ENCODE data around the gene C5. TPM values are rescaled to one million over a fixed set of nuclear protein-coding genes. Genes with fewer than 3 reads are reported as not detected.

Gene C5
- total RNA-seq, 3 donors from 2014 or later (not counting 1 experiment from before 2014, with no cell fraction given) = 1.5 to 2.0 (median 1.5) TPM

GRCh38 chr9:120922404-120923195 is 127.5 kb downstream of the C5 start:
- Mint-ChIP-seq H3K36me3 (no peaks in the 10 kb centered on the region), H3K9me3 (no peaks in the 10 kb centered on the region), H3K4me3 (peak overlapping the region; percentile 28), H3K27ac (peak overlapping the region in 1 of 2 donors; percentile 99), H3K4me1 (peaks cover 71 to 73% of the 10 kb centered on the region in 2 donors), H3K27me3 (ENCODE audit: low read depth in 2 of 2) (no peaks in the 10 kb centered on the region)
- no peak overlapping the region for H3K4me3 ChIP-seq (ENCODE audit: low read length)
- peaks cover 91% of the 10 kb centered on the region for H3K4me1 ChIP-seq (ENCODE audit: control insufficient read depth, insufficient read depth, low read length)
- peak overlapping the region; percentile 6 for H3K27ac ChIP-seq (ENCODE audit: low read length)
- TF ChIP-seq CTCF (IDR thresholded peaks at IDR 0.05) = no peak
- intact Hi-C loops (cut with micrococcal nuclease) = no loop called here
- H3K27me3 ChIP-seq (ENCODE audit: control insufficient read depth, insufficient read depth, low read length) = no peaks in the 10 kb centered on the region
- DNase-seq (peak in 1 of 2 donors; percentile 10), ATAC-seq (no peak)
- H3K36me3 ChIP-seq (ENCODE audit: control insufficient read depth, insufficient read depth, low read length) = peaks cover 23% of the 10 kb centered on the region
- H3K9me3 ChIP-seq (ENCODE audit: control insufficient read depth, insufficient read depth, low read length) = no peaks in the 10 kb centered on the region
- 65% methylated on average over 5 of the region's 7 CpGs for WGBS (ENCODE audit: insufficient coverage)

- Histone ChIP-seq H3K4me1 (ENCODE audit: control insufficient read depth, insufficient read depth, low read length) (peaks cover 86% of the 10 kb centered on the region), H3K36me3 (ENCODE audit: control insufficient read depth, insufficient read depth, low read length) (peaks cover 26% of the 10 kb centered on the region), H3K9me3 (ENCODE audit: control insufficient read depth, insufficient read depth, low read length) (no peaks in the 10 kb centered on the region), H3K27ac (ENCODE audit: low read length) (no peak overlapping the region), H3K4me3 (ENCODE audit: low read length) (no peak overlapping the region), H3K27me3 (ENCODE audit: control insufficient read depth, insufficient read depth, low read length) (no peaks in the 10 kb centered on the region)
- ATAC-seq = no peak
- H3K9me3 Mint-ChIP-seq = no peaks in the 10 kb centered on the region
- H3K4me3 Mint-ChIP-seq = peak overlapping the region; percentile 28
- peaks cover 64 to 66% of the 10 kb centered on the region in 2 donors for H3K4me1 Mint-ChIP-seq
- WGBS (ENCODE audit: insufficient coverage) = 77% methylated on average over 8 of the region's 8 CpGs
- no peaks in the 10 kb centered on the region for H3K27me3 Mint-ChIP-seq (ENCODE audit: low read depth in 2 of 2)
- intact Hi-C loops (cut with micrococcal nuclease) = no loop called here
- H3K27ac Mint-ChIP-seq = peak overlapping the region in 1 of 2 donors; percentile 99
- peak in 1 of 2 donors; percentile 47 for DNase-seq
- no peak for TF ChIP-seq CTCF (IDR thresholded peaks at IDR 0.05)
- no peaks in the 10 kb centered on the region for H3K36me3 Mint-ChIP-seq
These were observed 128.4 kb downstream of the C5 start for GRCh38 chr9:120921661-120922181.

- Mint-ChIP-seq H3K4me3 (no peak overlapping the region), H3K27ac (peak overlapping the region; percentile 82 to 99), H3K4me1 (peaks cover 55 to 65% of the 10 kb centered on the region in 2 donors), H3K9me3 (no peaks in the 10 kb centered on the region), H3K36me3 (no peaks in the 10 kb centered on the region), H3K27me3 (ENCODE audit: low read depth in 2 of 2) (no peaks in the 10 kb centered on the region)
- Histone ChIP-seq H3K4me1 (ENCODE audit: control insufficient read depth, insufficient read depth, low read length) (peaks cover 85% of the 10 kb centered on the region), H3K27me3 (ENCODE audit: control insufficient read depth, insufficient read depth, low read length) (no peaks in the 10 kb centered on the region), H3K9me3 (ENCODE audit: control insufficient read depth, insufficient read depth, low read length) (no peaks in the 10 kb centered on the region), H3K36me3 (ENCODE audit: control insufficient read depth, insufficient read depth, low read length) (peaks cover 28% of the 10 kb centered on the region), H3K4me3 (ENCODE audit: low read length) (no peak overlapping the region), H3K27ac (ENCODE audit: low read length) (no peak overlapping the region)
- ATAC-seq = no peak
- WGBS (ENCODE audit: insufficient coverage) = 50% methylated on average over 2 of the region's 3 CpGs
- no peak for DNase-seq
- intact Hi-C loops (cut with micrococcal nuclease) = no loop called here
- TF ChIP-seq CTCF (IDR thresholded peaks at IDR 0.05) = no peak
These were observed 129.3 kb downstream of the C5 start for GRCh38 chr9:120920806-120921178.

Data from natural killer cell (primary cell).